HepG2 (cell line): ENCODE data around the gene FNIP2. TPM values are rescaled to one million over a fixed set of nuclear protein-coding genes. Genes with fewer than 3 reads are reported as not detected.

Experiments
- ARID2 ChIP-seq: sonication (generic); formaldehyde crosslinking; IDR thresholded peaks from 2 replicates; pipeline ENCODE4 v1.8.1; 2022; ENCODE audit warnings: mild to moderate bottlenecking, missing genetic modification reagents, borderline replicate concordance
- EED ChIP-seq: sonication (generic); formaldehyde crosslinking; IDR thresholded peaks from 2 replicates; pipeline ENCODE4 v1.5.0; 2020; ENCODE audit warnings: mild to moderate bottlenecking, missing genetic modification reagents
- FOXC1 ChIP-seq: sonication (generic); formaldehyde crosslinking; IDR thresholded peaks from 2 replicates; pipeline ENCODE4 v1.8.0; 2022; ENCODE audit warnings: mild to moderate bottlenecking, missing genetic modification reagents, borderline replicate concordance
- NFIC ChIP-seq: IDR thresholded peaks from 2 replicates; pipeline ENCODE4 v1.6.1; 2012; ENCODE audit warnings: mild to moderate bottlenecking, low read length, inconsistent platforms
- PHF5A ChIP-seq: IDR thresholded peaks from one replicate; pipeline ENCODE4 v1.6.1; 2018; ENCODE audit warnings: low read depth, missing genetic modification reagents; ENCODE audit not compliant: unreplicated experiment
- PLRG1 ChIP-seq: fragments of 450-650 bp; conservative IDR thresholded peaks from 2 replicates; pipeline ENCODE4 v1.6.1; 2016
- RERE ChIP-seq: IDR thresholded peaks from 2 replicates; pipeline ENCODE4 v1.6.1; 2016; ENCODE audit warnings: low read depth, missing genetic modification reagents, missing compliant biosample characterization
- SNRNP70 ChIP-seq: fragments of 200-400 bp; formaldehyde crosslinking; IDR thresholded peaks from 2 replicates; pipeline ENCODE4 v1.6.1; 2017; ENCODE audit warnings: mild to moderate bottlenecking, low read depth, low read length, moderate library complexity
- SRY ChIP-seq: sonication (generic); formaldehyde crosslinking; IDR thresholded peaks from 2 replicates; pipeline ENCODE4 v1.8.0; 2022; ENCODE audit warnings: mild to moderate bottlenecking, missing genetic modification reagents
- THAP7 ChIP-seq: sonication (generic); formaldehyde crosslinking; IDR thresholded peaks from 2 replicates; pipeline ENCODE4 v1.8.1; 2023; ENCODE audit warnings: mild to moderate bottlenecking, missing genetic modification reagents
- ZNF234 ChIP-seq: sonication (generic); formaldehyde crosslinking; conservative IDR thresholded peaks from 2 replicates; pipeline ENCODE4 v1.5.1; 2020; ENCODE audit warnings: mild to moderate bottlenecking, missing genetic modification reagents
- ZNF30 ChIP-seq: sonication (generic); formaldehyde crosslinking; IDR thresholded peaks from 2 replicates; pipeline ENCODE4 v1.5.0; 2020; ENCODE audit warnings: mild to moderate bottlenecking, missing genetic modification reagents
- ZNF432 ChIP-seq: sonication (generic); formaldehyde crosslinking; IDR thresholded peaks from 2 replicates; pipeline ENCODE4 v1.5.0; 2020; ENCODE audit warnings: missing genetic modification reagents, mild to moderate bottlenecking, borderline replicate concordance
- ZNF614 ChIP-seq: IDR thresholded peaks from 2 replicates; pipeline ENCODE4 v1.6.1; 2018; ENCODE audit warnings: missing biosample characterization, missing genetic modification reagents, inconsistent platforms, borderline replicate concordance
- ZSCAN5A ChIP-seq: sonication (generic); formaldehyde crosslinking; IDR thresholded peaks from 2 replicates; pipeline ENCODE4 v1.8.0; 2022; ENCODE audit warnings: mild to moderate bottlenecking, missing genetic modification reagents, borderline replicate concordance
- polyA plus RNA-seq, 8 experiments: library from polyadenylated mRNA; depleted of rRNA in 3 of 8; stranded (reverse) in 7 of 8; unstranded in 1 of 8; fragments of >200 nt; fragmentation: Illumina TruSeq in 4 of 8; extraction: Trizol in 4 of 8; gene quantifications; 2 replicates each; pipeline versions ENCODE4 v1.2.1 to v1.2.3, GENCODE V29; 2011 to 2016; ENCODE audit warnings: low read depth in 4 of 8, missing spikeins in 1 of 8, mixed read lengths in 1 of 8; ENCODE audit not compliant: insufficient read depth in 1 of 8
- total RNA-seq, 5 experiments: library from RNA; depleted of rRNA; stranded (reverse); fragments of >200 nt; fragmentation: Illumina TruSeq; extraction: Trizol; gene quantifications; 2 replicates each; pipeline ENCODE4 v1.2.3, GENCODE V29; 2016; ENCODE audit warnings: low read depth in 1 of 5

Gene FNIP2
- total and polyA plus RNA-seq, 2 of the 13 experiments (the other 11 are each of a cell fraction or from before 2014, with no cell fraction given) = 15.5 to 21.0 TPM

GRCh38 chr4:158782551-158783360 is 13.9 kb downstream of the FNIP2 start (continued):
- no peak for TF ChIP-seq RERE (CRISPR knock-in tag)
- TF ChIP-seq SNRNP70 = no peak
- TF ChIP-seq NFIC = peak; percentile 58; the same call in 1 of the 2 replicates
- TF ChIP-seq ZNF30 (CRISPR knock-in tag) = no peak
- 0 out of 2 replicates have a peak, but pooled peaks have one; percentile 36 for TF ChIP-seq ZNF614 (CRISPR knock-in tag)
- TF ChIP-seq ZNF432 (CRISPR knock-in tag) = no peak
- no peak for TF ChIP-seq THAP7 (CRISPR knock-in tag)
- no peak for TF ChIP-seq ARID2
- TF ChIP-seq PLRG1 = no peak
- no peak for TF ChIP-seq ZSCAN5A (CRISPR knock-in tag)
- TF ChIP-seq SRY (CRISPR knock-in tag) = no peak
- no peak for TF ChIP-seq PHF5A (CRISPR knock-in tag)
- no peak for TF ChIP-seq EED (CRISPR knock-in tag)
- TF ChIP-seq FOXC1 (CRISPR knock-in tag) = no peak
- no peak for TF ChIP-seq ZNF234 (CRISPR knock-in tag)
